ENCODE data around the gene RBM19.
"Not testable (repeated sequence)": the region's sequence is repeated elsewhere in the genome, so short reads cannot be mapped to it uniquely, and the experiment has no call there.

RBM19 gene

DNA sequence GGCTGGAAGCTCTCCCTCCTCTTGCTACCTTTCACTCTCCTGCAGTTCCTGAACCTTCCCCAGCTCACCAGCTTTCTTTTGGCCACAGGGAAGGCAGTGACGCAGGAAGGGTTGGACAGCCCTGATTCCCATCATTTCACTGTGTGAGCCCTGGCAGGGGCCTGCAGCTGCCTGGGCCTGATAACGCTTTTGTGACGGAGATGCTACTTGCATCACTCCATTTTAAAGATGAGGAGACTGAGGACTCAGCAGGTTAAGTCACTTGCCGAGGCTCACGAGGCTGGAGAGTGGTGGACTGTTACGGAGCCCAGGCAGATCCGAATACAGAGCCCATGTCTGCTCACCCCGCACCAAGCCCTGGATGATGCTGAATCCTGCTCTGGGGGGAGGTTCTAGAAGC lies 145.3 kb downstream of the RBM19 start:
- no peak for DNase-seq

DNA sequence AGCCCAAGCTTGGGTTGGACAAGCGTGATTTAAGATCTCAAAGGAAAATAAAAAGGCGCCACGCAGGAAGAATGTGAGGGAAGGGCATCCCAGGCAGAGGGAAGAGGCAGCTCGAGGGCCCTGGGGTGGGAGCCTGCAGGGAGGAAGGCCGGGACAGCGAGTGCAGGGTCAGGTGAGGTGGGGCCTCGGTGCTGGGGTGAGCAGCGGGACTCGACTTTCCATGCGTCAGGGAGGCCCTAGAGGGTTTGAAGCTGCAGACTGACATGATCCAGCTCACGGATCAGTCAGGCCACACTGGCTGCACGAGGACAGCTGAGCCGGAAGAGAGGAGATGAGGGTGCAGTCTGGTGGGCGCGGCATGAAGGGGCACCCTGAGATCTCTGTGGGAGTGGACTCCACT lies 145.8 kb downstream of the RBM19 start:
- no peak for DNase-seq

DNA sequence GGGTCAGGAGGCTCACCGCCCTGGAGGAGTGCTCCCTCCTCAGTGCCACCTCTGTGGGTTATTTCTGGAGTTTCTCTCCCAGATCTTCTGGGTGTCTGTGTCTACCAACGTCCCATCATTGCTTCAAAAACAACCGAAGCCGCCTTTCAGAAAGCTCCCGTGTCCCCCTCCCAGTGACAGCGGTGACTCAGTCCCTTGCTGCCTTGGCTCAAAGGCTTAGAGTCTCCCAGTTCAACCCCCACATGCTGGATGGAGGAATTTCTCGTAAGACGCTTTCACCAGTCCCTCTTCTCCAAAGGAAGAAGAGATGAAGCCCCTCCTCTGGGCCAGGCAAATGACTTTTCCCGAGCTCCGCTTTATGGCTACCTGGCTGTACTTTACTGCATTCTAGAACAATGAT lies 146.6 kb downstream of the RBM19 start:
- DNase-seq = no peak

GRCh38 chr12:113818833-113819232 lies 147.3 kb downstream of the RBM19 start:
- no peak for DNase-seq

GRCh38 chr12:113818283-113818682 lies 147.8 kb downstream of the RBM19 start:
- DNase-seq = no peak

GRCh38 chr12:113816866-113817265 lies 149.3 kb downstream of the RBM19 start:
- DNase-seq = no peak

DNA sequence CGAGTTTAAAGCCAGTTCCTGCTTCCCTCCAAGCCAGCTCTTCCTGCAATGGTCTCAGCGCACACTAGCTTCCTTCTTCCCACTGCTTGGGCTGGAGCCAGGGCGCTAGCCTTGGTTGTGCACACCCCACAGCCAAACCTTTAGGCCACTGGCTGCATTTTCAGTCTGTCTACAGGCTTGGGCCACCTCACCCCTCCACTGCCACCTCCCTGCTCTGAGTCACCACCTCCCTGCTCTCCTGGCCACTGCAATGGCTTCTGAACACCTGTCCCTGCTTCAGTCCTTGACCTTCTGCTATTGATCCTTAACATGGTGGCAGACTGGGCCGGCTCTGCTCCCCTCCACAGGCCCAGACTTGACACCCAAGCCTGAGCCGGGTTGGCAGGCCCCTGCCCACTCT lies 151.1 kb downstream of the RBM19 start:
- DNase-seq = no peak

- DNase-seq = no peak
Measured at GRCh38 chr12:113813229-113813541, 152.9 kb downstream of the RBM19 start.

- DNase-seq = no peak
Measured at GRCh38 chr12:113812411-113813228, 153.5 kb downstream of the RBM19 start.

DNA sequence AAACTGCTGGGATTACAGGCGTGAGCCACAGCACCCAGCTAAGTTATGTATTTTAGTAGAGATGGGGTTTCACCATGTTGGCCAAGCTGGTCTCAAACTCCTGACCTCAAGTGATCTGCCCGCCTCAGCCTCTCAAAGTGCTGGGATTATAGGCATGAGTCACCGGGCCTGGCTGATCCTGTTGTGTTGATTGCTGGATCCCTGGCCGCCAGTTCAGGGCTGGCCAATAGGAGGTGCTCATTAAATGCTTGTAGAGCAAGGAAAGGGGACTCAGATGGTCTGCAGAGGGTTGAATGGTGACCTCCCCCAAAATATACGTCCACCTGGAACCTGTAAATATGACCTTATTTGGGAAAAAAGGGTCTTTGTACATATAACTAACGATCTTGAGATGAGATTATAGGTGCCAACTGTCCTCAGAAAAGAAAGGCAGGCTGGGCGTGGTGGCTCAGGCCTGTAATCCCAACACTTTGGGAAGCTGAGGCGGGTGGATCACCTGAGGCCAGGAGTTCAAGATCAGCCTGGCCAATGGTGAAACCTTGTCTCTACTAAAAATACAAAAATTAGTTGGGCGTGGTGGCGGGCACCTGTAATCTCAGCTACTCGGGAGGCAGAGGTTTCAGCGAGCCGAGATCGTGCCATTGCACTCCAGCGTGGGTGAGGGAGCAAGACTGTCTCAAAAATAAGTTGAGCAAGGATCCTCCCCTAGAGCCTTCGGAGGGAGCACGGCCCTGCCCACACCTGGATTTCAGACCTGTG lies 156.5 kb downstream of the RBM19 start:
- DNase-seq = not testable (repeated sequence)

DNA sequence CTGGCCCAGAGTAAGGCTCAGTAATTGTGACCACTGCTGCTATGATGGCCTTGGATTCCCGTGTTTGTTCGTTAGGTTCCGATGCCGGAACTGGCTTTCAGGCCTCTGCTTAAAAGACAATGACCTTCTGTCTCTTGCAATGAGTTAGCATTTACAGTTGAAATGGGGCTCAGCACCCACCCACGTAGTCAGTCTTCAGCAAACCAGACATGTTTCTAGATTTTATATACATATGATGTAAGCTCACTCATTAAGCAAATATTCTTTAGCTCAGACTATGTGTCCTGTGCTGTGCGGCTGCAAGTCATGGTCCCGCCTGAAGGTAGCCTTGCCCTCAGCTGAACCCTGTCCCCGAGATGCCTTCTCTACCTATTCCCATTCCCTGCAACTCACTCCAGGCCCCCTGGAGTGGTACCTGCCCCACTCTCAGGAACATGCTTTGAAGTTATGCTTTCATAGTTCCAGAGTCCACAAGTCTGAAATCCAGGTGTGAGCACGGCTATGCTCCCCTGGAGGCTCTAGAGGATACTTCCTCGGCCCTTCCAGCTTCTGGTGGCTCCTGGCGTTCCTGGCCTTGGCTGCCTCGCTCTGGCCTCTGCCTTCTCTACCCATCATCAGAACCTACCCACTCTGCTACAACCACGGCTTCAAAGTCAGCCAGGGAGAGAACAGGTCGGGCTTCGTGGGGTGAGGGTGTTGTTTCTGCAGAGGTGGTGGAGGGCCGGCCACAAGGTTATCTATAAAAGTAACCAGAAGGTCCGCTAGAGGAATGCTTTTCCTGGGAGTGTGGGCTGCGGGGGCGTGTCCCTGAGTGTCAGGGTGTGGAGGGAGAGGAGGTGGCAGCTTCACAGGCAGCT lies 157.8 kb downstream of the RBM19 start:
- DNase-seq = no peak

DNA sequence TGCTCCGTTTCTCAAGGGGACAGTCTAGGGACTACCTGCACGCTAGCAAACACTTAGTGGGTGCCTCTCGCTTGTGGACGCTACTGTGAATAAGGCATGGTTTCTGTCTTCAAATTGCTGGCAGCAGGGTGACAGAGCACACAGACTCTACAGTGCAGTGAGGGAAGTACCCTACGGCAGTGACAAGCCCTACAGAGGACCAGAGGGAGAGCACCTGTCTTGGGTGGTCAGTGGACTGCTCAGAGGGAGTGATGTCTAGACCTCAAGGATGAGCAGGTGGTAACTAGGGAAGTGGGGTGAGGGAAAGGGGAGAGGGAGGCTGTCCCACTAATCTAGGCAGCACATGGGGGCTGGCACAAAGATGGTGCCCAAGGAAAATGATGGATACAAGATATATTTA lies 160.5 kb downstream of the RBM19 start:
- DNase-seq = no peak

GRCh38 chr12:113804961-113805600 lies 161.0 kb downstream of the RBM19 start:
- DNase-seq = no peak

- DNase-seq = no peak
Measured at GRCh38 chr12:113803759-113804140, 162.4 kb downstream of the RBM19 start.

GRCh38 chr12:113802966-113803758 lies 163.0 kb downstream of the RBM19 start:
- DNase-seq = no peak

DNA sequence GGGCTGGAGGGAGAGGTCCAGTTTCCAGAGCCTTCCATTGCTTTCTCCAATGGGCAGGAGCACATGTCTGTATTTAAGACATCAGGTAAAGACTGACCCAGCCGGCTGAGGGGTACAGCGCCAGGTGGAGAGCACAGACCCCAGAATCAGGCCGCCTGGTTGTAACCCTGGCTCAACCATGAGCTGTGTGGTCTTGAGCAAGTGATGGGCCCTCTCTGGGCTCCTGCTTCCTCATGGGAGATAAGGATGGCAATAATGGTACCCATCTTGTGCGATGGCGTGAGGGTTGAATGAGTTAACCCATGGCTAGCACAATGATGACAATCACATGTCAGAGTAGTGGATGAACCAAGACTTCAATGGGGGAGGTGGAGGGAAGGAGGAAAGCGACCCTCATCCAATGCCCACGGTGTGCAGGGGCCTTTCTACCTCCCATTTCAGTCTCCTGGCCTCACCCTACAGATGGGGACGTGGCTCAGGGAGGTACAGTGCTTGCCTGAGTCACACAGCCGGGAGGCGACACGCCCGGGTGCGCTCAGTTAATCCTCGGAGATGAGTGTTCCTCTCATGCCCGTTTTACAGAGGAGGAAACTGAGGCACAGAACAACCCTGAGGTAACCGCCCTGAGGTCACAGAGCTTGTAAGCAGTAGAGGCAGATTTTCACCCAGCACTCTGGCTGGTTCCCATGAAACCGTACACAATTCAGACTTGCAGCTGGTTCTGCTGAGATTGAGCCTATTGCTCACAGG lies 163.9 kb downstream of the RBM19 start:
- no peak for DNase-seq

- no peak for DNase-seq
Measured at GRCh38 chr12:113800201-113800600, 165.9 kb downstream of the RBM19 start.

- no peak for DNase-seq
Measured at GRCh38 chr12:113798552-113798951, 167.6 kb downstream of the RBM19 start.

GRCh38 chr12:113797535-113797868 lies 168.6 kb downstream of the RBM19 start:
- DNase-seq = no peak

GRCh38 chr12:113796852-113797534 lies 169.1 kb downstream of the RBM19 start:
- no peak for DNase-seq

All from activated CD4-positive, alpha-beta T cell treated with anti-CD3 and anti-CD28 coated beads for 4 hours (primary cell).